BLaER1 treated with 17β-estradiol and CSF1 and Interleukin-3, amounts not matched to agents 10 nM and 100 nM (cell line): ENCODE measurements around the gene KDM4C.
"Not testable (repeated sequence)": the region's sequence is repeated elsewhere in the genome, so short reads cannot be mapped to it uniquely, and the experiment has no call there.

ENCODE experiments used
- H3K27ac ChIP-seq, 11 experiments: shearing (Covaris generic); formaldehyde crosslinking; 2 replicates each; pipeline ENCODE4 v1.8.1; 2022
- H3K27me3 ChIP-seq, 11 experiments: shearing (Covaris generic); formaldehyde crosslinking; 2 replicates each; pipeline ENCODE4 v1.8.1; 2022
- H3K36me3 ChIP-seq, 11 experiments: shearing (Covaris generic); formaldehyde crosslinking; 2 replicates each; pipeline ENCODE4 v1.8.1; 2022
- H3K4me1 ChIP-seq, 10 experiments: shearing (Covaris generic); formaldehyde crosslinking; 2 replicates each; pipeline ENCODE4 v1.8.1; 2022
- H3K4me2 ChIP-seq, 11 experiments: shearing (Covaris generic); formaldehyde crosslinking; 2 replicates each; pipeline ENCODE4 v1.8.1; 2022
- H3K4me3 ChIP-seq, 10 experiments: shearing (Covaris generic); formaldehyde crosslinking; 2 replicates each; pipeline ENCODE4 v1.8.1; 2022
- H3K9ac ChIP-seq, 11 experiments: shearing (Covaris generic); formaldehyde crosslinking; 2 replicates each; pipeline ENCODE4 v1.8.1; 2022
- H3K9me3 ChIP-seq, 11 experiments: shearing (Covaris generic); formaldehyde crosslinking; replicated peaks in 1 of 11; 2 replicates each; pipeline ENCODE4 v1.8.1; 2022
- H4K20me1 ChIP-seq, 11 experiments: shearing (Covaris generic); formaldehyde crosslinking; 2 replicates each; pipeline ENCODE4 v1.8.1; 2022
- Cebpa-rat ChIP-seq, 11 experiments: shearing (Covaris generic); IDR thresholded peaks; 2 replicates each; pipeline ENCODE4 v1.8.1; 2022

KDM4C gene

DNA sequence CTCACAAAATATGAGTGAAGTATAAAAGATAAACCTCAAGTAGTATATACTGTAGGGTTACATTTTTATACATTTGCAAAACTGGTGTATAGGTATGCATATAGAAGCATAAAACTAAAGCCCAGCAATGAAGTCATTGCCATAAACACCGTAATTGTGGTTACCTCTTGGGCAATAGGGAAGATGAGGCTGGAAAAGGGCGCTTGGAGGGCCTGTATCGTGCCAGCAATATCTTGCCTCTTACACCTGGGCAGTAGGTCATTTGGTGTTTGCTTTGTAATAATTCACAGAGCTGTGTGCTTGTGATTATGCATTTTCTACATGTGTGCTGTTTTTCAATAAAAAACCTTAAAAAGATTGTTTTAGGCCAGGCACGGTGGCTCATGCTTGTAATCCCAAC lies 45.2 kb downstream of the KDM4C start:
- no peak overlapping the region for H3K9ac ChIP-seq
- H3K4me2 ChIP-seq = no peak overlapping the region
- peaks cover 50 to 91% (median 68%) of the 10 kb centered on the region in 11 experiments for H3K36me3 ChIP-seq
- no peaks in the 10 kb centered on the region for H3K4me1 ChIP-seq
- peaks cover 0 to 16% (median 0%) of the 10 kb centered on the region in 11 experiments; a peak in 4 of 22 replicates for H4K20me1 ChIP-seq
- TF ChIP-seq Cebpa-rat (IDR thresholded peaks at IDR 0.05) = no peak
- H3K27ac ChIP-seq = no peak overlapping the region
- H3K27me3 ChIP-seq = no peaks in the 10 kb centered on the region
- H3K9me3 ChIP-seq = peaks cover 21 to 54% (median 42%) of the 10 kb centered on the region in 11 experiments
- H3K4me3 ChIP-seq = no peak overlapping the region

DNA sequence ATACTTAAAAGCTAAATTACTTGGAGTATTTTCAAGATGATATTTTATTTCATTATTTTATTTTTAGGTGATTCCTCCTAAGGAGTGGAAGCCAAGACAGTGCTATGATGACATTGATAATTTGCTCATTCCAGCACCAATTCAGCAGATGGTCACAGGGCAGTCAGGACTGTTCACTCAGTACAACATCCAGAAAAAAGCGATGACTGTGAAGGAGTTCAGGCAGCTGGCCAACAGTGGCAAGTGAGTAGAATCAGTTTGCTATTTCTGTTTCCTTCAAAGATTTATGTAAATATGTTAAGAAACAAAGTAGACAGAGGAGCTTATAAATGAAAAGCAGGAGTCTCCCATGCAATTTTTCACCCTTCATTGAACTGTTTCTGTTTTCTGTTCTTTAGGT lies 47.8 kb downstream of the KDM4C start:
- Histone ChIP-seq H3K9ac (no peak overlapping the region), H3K36me3 (peaks cover 42 to 88% (median 63%) of the 10 kb centered on the region in 11 experiments), H3K4me3 (no peak overlapping the region), H3K4me2 (no peak overlapping the region), H3K27me3 (no peaks in the 10 kb centered on the region), H4K20me1 (peaks cover 0 to 15% (median 0%) of the 10 kb centered on the region in 11 experiments; a peak in 4 of 22 replicates), H3K27ac (no peak overlapping the region), H3K9me3 (peaks cover 10 to 30% (median 17%) of the 10 kb centered on the region in 11 experiments; a peak in 21 of 22 replicates), H3K4me1 (no peaks in the 10 kb centered on the region)
- TF ChIP-seq Cebpa-rat (IDR thresholded peaks at IDR 0.05) = no peak

DNA sequence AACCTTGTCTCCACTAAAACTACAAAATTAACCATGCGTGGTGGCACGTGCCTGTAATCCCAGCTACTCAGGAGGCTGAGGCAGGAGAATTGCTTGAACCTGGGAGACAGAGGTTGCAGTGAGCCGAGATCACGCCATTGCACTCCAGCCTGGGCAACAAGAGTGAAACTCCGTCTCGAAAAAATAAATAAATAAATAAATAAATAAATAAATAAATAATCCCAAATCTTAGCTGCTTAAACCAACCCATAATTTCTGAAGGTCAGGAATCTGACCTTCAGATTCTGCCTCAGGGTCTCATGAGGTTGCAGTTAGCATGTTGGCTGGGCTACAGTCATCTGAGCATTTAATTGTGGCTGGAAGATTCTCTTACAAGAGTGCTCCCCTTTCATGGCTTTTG lies 48.5 kb downstream of the KDM4C start:
- H3K27ac ChIP-seq, H3K27me3 ChIP-seq, H3K4me2 ChIP-seq, H3K4me1 ChIP-seq, H3K4me3 ChIP-seq, H3K9ac ChIP-seq: not testable (repeated sequence)
- Histone ChIP-seq H4K20me1 (peaks cover 0 to 20% (median 0%) of the 10 kb centered on the region in 11 experiments; a peak in 4 of 22 replicates), H3K9me3 (peaks cover 10 to 26% (median 15%) of the 10 kb centered on the region in 11 experiments; a peak in 21 of 22 replicates), H3K36me3 (peaks cover 39 to 89% (median 62%) of the 10 kb centered on the region in 11 experiments)

DNA sequence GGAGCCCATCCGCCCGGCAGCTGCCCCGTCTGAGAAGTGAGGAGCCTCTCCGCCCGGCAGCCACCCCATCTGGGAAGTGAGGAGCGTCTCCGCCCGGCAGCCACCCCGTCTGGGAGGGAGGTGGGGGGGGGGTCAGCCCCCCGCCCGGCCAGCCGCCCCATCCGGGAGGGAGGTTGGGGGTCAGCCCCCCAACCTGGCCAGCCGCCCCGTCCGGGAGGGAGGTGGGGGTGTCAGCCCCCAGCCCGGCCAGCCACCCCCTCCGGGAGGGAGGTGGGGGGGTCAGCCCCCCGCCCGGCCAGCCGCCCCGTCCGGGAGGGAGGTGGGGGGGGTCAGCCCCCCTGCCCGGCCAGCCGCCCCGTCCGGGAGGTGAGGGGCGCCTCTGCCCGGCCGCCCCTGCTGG lies 49.9 kb downstream of the KDM4C start:
- peaks cover 0 to 24% (median 0%) of the 10 kb centered on the region in 11 experiments; a peak in 5 of 22 replicates for H4K20me1 ChIP-seq
- H3K4me1 ChIP-seq, H3K27me3 ChIP-seq, H3K27ac ChIP-seq, H3K4me2 ChIP-seq, H3K4me3 ChIP-seq, H3K9ac ChIP-seq: not testable (repeated sequence)
- peaks cover 41 to 90% (median 62%) of the 10 kb centered on the region in 11 experiments for H3K36me3 ChIP-seq
- peaks cover 10 to 24% (median 15%) of the 10 kb centered on the region in 11 experiments; a peak in 21 of 22 replicates for H3K9me3 ChIP-seq

DNA sequence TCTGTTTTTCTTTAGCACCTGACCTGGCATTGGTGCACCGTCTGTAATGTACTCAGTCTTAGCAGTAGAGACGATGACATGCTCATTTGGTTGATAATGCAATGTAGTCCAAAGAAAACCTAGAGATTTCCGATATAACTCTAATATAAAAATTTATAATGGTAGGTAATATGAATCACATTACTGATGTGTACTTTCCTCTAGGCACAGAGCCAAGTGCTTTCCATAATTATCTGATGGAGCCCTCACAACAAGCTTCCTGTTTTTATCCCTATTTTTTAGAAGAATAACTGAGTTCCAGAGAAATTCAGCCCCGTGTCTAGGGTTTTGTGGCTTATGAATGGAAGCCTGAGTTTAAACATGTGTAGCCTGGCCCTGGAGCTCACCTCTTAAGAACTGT lies 53.7 kb downstream of the KDM4C start:
- no peak overlapping the region for H3K4me3 ChIP-seq
- H3K27ac ChIP-seq = no peak overlapping the region
- TF ChIP-seq Cebpa-rat (IDR thresholded peaks at IDR 0.05) = no peak
- no peak overlapping the region for H3K9ac ChIP-seq
- peaks cover 0 to 10% (median 0%) of the 10 kb centered on the region in 10 experiments; a peak in 6 of 20 replicates for H3K4me1 ChIP-seq
- no peak overlapping the region for H3K4me2 ChIP-seq
- H3K9me3 ChIP-seq = peaks cover 3 to 13% (median 4%) of the 10 kb centered on the region in 11 experiments; a peak in 20 of 22 replicates
- peaks cover 18 to 75% (median 51%) of the 10 kb centered on the region in 11 experiments for H3K36me3 ChIP-seq
- H4K20me1 ChIP-seq = peaks cover 0 to 20% (median 0%) of the 10 kb centered on the region in 11 experiments; a peak in 4 of 22 replicates
- no peaks in the 10 kb centered on the region for H3K27me3 ChIP-seq

DNA sequence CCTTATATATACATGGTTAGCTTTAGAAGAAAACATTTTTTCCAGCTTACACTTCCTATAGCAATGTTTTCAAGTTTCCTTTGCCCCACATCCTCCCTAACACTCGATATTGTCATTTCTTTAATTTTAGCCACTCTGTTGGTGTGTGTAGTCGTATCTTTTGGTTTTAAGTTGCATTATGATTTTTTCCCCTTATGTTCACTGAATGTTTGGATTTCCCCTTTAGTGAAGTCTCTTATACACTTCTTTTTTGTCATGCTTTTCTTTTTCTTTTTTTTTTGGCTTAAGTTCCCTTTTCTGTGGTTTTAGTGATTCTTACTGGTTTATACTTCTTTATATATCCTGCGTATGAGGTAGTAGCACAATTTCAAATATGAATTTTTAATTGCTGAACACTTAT lies 58.8 kb downstream of the KDM4C start:
- Histone ChIP-seq H4K20me1 (peaks cover 0 to 19% (median 0%) of the 10 kb centered on the region in 11 experiments; a peak in 3 of 22 replicates), H3K9me3 (peaks cover 0 to 10% (median 6%) of the 10 kb centered on the region in 11 experiments; a peak in 12 of 22 replicates), H3K4me2 (peak overlapping the region in 2 of 11 experiments; percentile 21 to 55; a peak in 3 of 22 replicates), H3K4me3 (no peak overlapping the region), H3K36me3 (peaks cover 19 to 66% (median 48%) of the 10 kb centered on the region in 11 experiments; a peak in 19 of 22 replicates), H3K27me3 (no peaks in the 10 kb centered on the region), H3K9ac (0 out of 22 replicates have a peak overlapping the region, but pooled peaks of 1 of the 11 experiments have one; percentile 4), H3K4me1 (peaks cover 0 to 13% (median 0%) of the 10 kb centered on the region in 10 experiments; a peak in 6 of 20 replicates), H3K27ac (0 out of 22 replicates have a peak overlapping the region, but pooled peaks of 1 of the 11 experiments have one; percentile 10)
- no peak for TF ChIP-seq Cebpa-rat (IDR thresholded peaks at IDR 0.05)

DNA sequence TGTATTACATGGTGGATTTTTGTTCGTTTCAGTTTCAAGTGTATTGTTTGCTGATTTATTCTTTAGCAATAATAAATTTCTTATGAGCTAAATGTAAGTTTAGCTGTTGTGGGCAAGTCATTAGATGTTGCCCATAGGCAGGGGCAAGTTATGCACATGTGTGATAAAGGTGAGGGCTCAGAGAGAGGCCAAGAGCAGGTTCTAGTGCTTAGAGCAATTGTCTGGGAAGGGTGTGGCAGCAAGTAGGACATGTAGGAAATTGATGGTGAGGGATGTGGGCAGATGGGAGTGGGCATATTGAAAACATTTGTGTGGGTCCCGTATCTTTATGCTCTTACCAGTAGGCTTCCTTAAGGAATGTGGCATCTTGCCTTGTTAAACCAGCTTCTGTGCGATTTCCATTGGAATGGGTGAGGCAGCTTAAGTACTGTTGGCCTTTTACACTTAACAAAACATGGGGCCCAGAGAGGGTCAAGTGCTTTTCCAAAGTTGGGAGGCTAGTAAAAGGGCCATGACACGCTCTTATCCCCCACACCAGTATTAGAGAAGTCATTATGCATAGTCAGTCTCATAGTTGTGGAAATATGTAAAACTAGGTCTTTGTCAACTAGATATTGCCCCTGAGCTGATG lies 60.6 kb downstream of the KDM4C start:
- peaks cover 0 to 13% (median 0%) of the 10 kb centered on the region in 10 experiments; a peak in 6 of 20 replicates for H3K4me1 ChIP-seq
- H4K20me1 ChIP-seq = peaks cover 0 to 31% (median 0%) of the 10 kb centered on the region in 11 experiments; a peak in 4 of 22 replicates
- H3K4me3 ChIP-seq = no peak overlapping the region
- H3K27me3 ChIP-seq = no peaks in the 10 kb centered on the region
- peaks cover 0 to 10% (median 6%) of the 10 kb centered on the region in 11 experiments; a peak in 12 of 22 replicates for H3K9me3 ChIP-seq
- TF ChIP-seq Cebpa-rat (IDR thresholded peaks at IDR 0.05) = no peak
- no peak overlapping the region for H3K27ac ChIP-seq
- H3K4me2 ChIP-seq = no peak overlapping the region
- no peak overlapping the region for H3K9ac ChIP-seq
- peaks cover 25 to 70% (median 58%) of the 10 kb centered on the region in 11 experiments for H3K36me3 ChIP-seq

DNA sequence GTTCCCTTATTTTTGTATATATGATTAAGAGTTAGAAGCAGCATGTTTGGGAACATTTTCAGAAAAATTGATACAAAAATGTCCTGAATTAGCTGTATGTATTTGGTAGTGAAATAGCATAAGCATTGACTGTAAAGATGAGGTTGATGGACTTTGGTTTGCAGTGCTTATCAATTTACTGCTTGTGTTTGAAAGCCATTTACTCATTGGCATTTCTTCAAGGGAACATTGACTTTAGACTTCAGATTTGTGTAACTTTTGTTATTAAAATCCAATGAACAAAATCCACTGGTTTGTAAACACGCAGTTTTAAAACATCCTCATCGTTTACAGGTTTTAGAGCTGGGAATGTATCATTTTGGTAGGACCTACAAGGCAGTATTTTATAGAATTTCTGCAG lies 61.3 kb downstream of the KDM4C start:
- no peak overlapping the region for H3K4me2 ChIP-seq
- TF ChIP-seq Cebpa-rat (IDR thresholded peaks at IDR 0.05) = no peak
- H3K4me1 ChIP-seq = peaks cover 0 to 13% (median 0%) of the 10 kb centered on the region in 10 experiments; a peak in 6 of 20 replicates
- peaks cover 0 to 33% (median 0%) of the 10 kb centered on the region in 11 experiments; a peak in 4 of 22 replicates for H4K20me1 ChIP-seq
- no peaks in the 10 kb centered on the region for H3K27me3 ChIP-seq
- peaks cover 29 to 77% (median 65%) of the 10 kb centered on the region in 11 experiments for H3K36me3 ChIP-seq
- H3K9ac ChIP-seq = no peak overlapping the region
- no peak overlapping the region for H3K4me3 ChIP-seq
- H3K9me3 ChIP-seq = peaks cover 0 to 10% (median 6%) of the 10 kb centered on the region in 11 experiments; a peak in 12 of 22 replicates
- no peak overlapping the region for H3K27ac ChIP-seq

DNA sequence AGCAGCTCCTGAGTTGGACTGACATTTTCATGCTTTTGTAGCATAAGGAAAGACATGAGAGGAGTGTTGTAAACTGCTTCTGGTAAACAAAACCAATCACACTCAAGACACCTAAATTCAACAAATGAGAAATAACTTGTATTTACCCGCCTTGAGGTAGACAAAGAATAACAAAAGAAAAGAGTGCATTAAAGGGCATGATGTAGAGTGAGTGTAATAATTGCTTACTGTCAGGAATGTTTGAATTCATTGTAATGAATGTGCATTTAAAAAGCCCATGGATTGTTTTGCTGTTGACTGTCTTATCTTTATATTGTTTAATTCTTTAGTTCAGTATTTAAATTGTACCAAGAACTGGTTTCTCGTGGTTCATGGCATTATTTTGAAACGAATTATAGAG lies 61.8 kb downstream of the KDM4C start:
- no peak overlapping the region for H3K4me2 ChIP-seq
- H3K4me1 ChIP-seq = peaks cover 0 to 13% (median 0%) of the 10 kb centered on the region in 10 experiments; a peak in 6 of 20 replicates
- H3K27ac ChIP-seq = no peak overlapping the region
- no peak overlapping the region for H3K9ac ChIP-seq
- peaks cover 29 to 77% (median 66%) of the 10 kb centered on the region in 11 experiments for H3K36me3 ChIP-seq
- TF ChIP-seq Cebpa-rat (IDR thresholded peaks at IDR 0.05) = no peak
- no peaks in the 10 kb centered on the region for H3K27me3 ChIP-seq
- H4K20me1 ChIP-seq = peaks cover 0 to 33% (median 0%) of the 10 kb centered on the region in 11 experiments; a peak in 4 of 22 replicates
- H3K9me3 ChIP-seq = peaks cover 0 to 10% (median 6%) of the 10 kb centered on the region in 11 experiments; a peak in 12 of 22 replicates
- no peak overlapping the region for H3K4me3 ChIP-seq
